Measurements from ENCODE around the gene POLR3F. TPM values are rescaled to one million over a fixed set of nuclear protein-coding genes. Genes with fewer than 3 reads are reported as not detected.

The POLR3F gene
- total and polyA plus RNA-seq, 2 donors (not counting 1 experiment from before 2014, with no cell fraction given) = 2.9 to 13.1 TPM

DNA sequence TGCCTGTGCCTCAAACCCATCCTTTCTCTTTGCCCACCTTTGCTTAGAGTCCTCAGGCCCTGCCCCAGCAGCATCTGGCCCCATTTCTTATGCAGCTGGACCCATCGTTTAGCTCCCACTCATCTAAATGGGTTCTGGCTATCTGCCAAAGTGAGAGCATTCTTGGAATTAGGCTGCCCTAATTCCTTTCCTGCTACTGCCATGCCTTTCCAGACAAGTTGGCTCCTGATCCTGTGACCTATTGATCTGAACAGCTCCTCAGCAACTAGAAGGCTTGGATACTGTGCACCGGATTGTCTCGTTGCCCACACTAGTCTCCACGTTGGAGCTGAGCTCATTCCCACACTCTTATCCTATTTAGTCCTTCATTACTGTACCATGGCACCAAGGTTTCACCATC lies 23.3 kb upstream of the POLR3F start:
- CTCF ChIA-PET = no interaction called here
- Histone ChIP-seq H3K9ac (ENCODE audit: low read length) (no peak overlapping the region), H3K27me3 (replicated peaks in 1 of 4; ENCODE audit: control extremely low read depth in 1 of 4, control insufficient read depth in 3 of 4, insufficient read depth in 4 of 4, low read length in 3 of 4) (no peaks in the 10 kb centered on the region), H2AFZ (ENCODE audit: insufficient read depth, low read depth, low read length, poor library complexity, severe bottlenecking) (no peak overlapping the region), H3K4me3 (ENCODE audit: control extremely low read depth in 1 of 5, extremely low read depth in 1 of 5, insufficient read depth in 1 of 5, low read depth in 2 of 5, low read length in 4 of 5) (no peak overlapping the region), H3K4me1 (ENCODE audit: control insufficient read depth in 2 of 2, insufficient read depth in 2 of 2, low read length in 2 of 2) (no peaks in the 10 kb centered on the region), H3K36me3 (replicated peaks in 1 of 2; ENCODE audit: control extremely low read depth in 1 of 2, control insufficient read depth in 1 of 2, extremely low read depth in 1 of 2, insufficient read depth in 2 of 2, low read length in 1 of 2) (no peaks in the 10 kb centered on the region), H3K27ac (ENCODE audit: low read length in 2 of 2) (no peak overlapping the region), H3K4me2 (replicated peaks; ENCODE audit: low read depth, low read length, poor library complexity, severe bottlenecking) (no peak overlapping the region), H3K79me2 (ENCODE audit: control insufficient read depth, insufficient read depth, low read length) (no peaks in the 10 kb centered on the region), H3K9me3 (ENCODE audit: control extremely low read depth in 1 of 3, control insufficient read depth in 2 of 3, insufficient read depth in 1 of 3, low read length in 2 of 3) (no peaks in the 10 kb centered on the region), H4K20me1 (ENCODE audit: control insufficient read depth, insufficient read depth, low read length, poor library complexity, severe bottlenecking) (no peaks in the 10 kb centered on the region)
- DNase-seq (no peak), ATAC-seq (ENCODE audit: low read depth) (no peak)
- no peaks in the 10 kb centered on the region for H3K9me3 Mint-ChIP-seq (ENCODE audit: insufficient read depth)
- H3K27ac Mint-ChIP-seq = no peak overlapping the region
- no peak overlapping the region for H3K4me3 Mint-ChIP-seq
- POLR2A ChIA-PET = no interaction called here
- intact Hi-C loops (cut with micrococcal nuclease) = no loop called here
- no peaks in the 10 kb centered on the region for H3K4me1 Mint-ChIP-seq
- whole genome bisulfite sequencing (ENCODE audit: insufficient coverage) = 98% methylated on average over 4 of the region's 4 CpGs
- no peaks in the 10 kb centered on the region for H3K27me3 Mint-ChIP-seq
- TF ChIP-seq, protein P1, sequence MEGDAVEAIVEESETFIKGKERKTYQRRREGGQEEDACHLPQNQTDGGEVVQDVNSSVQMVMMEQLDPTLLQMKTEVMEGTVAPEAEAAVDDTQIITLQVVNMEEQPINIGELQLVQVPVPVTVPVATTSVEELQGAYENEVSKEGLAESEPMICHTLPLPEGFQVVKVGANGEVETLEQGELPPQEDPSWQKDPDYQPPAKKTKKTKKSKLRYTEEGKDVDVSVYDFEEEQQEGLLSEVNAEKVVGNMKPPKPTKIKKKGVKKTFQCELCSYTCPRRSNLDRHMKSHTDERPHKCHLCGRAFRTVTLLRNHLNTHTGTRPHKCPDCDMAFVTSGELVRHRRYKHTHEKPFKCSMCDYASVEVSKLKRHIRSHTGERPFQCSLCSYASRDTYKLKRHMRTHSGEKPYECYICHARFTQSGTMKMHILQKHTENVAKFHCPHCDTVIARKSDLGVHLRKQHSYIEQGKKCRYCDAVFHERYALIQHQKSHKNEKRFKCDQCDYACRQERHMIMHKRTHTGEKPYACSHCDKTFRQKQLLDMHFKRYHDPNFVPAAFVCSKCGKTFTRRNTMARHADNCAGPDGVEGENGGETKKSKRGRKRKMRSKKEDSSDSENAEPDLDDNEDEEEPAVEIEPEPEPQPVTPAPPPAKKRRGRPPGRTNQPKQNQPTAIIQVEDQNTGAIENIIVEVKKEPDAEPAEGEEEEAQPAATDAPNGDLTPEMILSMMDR (IDR thresholded peaks at IDR 0.05) = no peak
- TF ChIP-seq EZH2 (IDR thresholded peaks at IDR 0.05; ENCODE audit: borderline replicate concordance, insufficient read depth, low read depth, low read length, poor library complexity, severe bottlenecking) = no peak

DNA sequence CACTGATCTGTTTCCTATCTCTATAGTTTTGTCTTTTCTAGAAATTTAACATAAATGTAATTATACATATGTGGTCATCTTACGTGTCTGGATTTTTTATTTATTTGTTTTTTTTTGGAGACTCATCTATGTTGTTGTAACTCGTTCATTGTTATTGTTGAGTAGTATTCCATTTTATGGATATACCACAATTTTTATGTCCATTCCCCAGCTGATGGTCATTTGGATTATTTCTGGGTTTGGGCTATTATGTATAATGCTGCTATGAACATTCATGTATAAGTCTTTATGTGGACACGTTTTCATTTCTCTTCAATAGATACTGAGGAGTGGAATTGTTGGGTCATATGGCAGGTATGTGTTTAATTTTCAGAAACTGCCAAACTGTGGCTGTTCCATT lies 10.6 kb upstream of the POLR3F start:
- intact Hi-C loops (cut with micrococcal nuclease) = no loop called here
- no peak overlapping the region for H2AFZ ChIP-seq (ENCODE audit: insufficient read depth, low read depth, low read length, poor library complexity, severe bottlenecking)
- Mint-ChIP-seq H3K27ac (no peak overlapping the region), H3K27me3 (no peaks in the 10 kb centered on the region), H3K9me3 (ENCODE audit: insufficient read depth) (peaks cover 6% of the 10 kb centered on the region), H3K4me1 (no peaks in the 10 kb centered on the region), H3K4me3 (no peak overlapping the region)
- no CpG with 5 or more reads among the region's 3 CpGs for WGBS (ENCODE audit: insufficient coverage)
- TF ChIP-seq, protein P1 (IDR thresholded peaks at IDR 0.05) = no peak
- no peak for TF ChIP-seq EZH2 (IDR thresholded peaks at IDR 0.05; ENCODE audit: borderline replicate concordance, insufficient read depth, low read depth, low read length, poor library complexity, severe bottlenecking)
- no peaks in the 10 kb centered on the region for H3K4me1 ChIP-seq (ENCODE audit: control insufficient read depth in 2 of 2, insufficient read depth in 2 of 2, low read length in 2 of 2)
- no peaks in the 10 kb centered on the region for H3K27me3 ChIP-seq (replicated peaks in 1 of 4; ENCODE audit: control extremely low read depth in 1 of 4, control insufficient read depth in 3 of 4, insufficient read depth in 4 of 4, low read length in 3 of 4)
- H3K9me3 ChIP-seq (ENCODE audit: control extremely low read depth in 1 of 3, control insufficient read depth in 2 of 3, insufficient read depth in 1 of 3, low read length in 2 of 3) = peaks cover 0 to 4% (median 0%) of the 10 kb centered on the region in 3 donors
- H3K9ac ChIP-seq (ENCODE audit: low read length) = no peak overlapping the region
- ChIA-PET POLR2A (no interaction called here), CTCF (no interaction called here)
- H3K79me2 ChIP-seq (ENCODE audit: control insufficient read depth, insufficient read depth, low read length) = no peaks in the 10 kb centered on the region
- no peak overlapping the region for H3K4me3 ChIP-seq (ENCODE audit: control extremely low read depth in 1 of 5, extremely low read depth in 1 of 5, insufficient read depth in 1 of 5, low read depth in 2 of 5, low read length in 4 of 5)
- H3K36me3 ChIP-seq (replicated peaks in 1 of 2; ENCODE audit: control extremely low read depth in 1 of 2, control insufficient read depth in 1 of 2, extremely low read depth in 1 of 2, insufficient read depth in 2 of 2, low read length in 1 of 2) = no peaks in the 10 kb centered on the region
- H3K27ac ChIP-seq (ENCODE audit: low read length in 2 of 2) = no peak overlapping the region
- no peak overlapping the region for H3K4me2 ChIP-seq (replicated peaks; ENCODE audit: low read depth, low read length, poor library complexity, severe bottlenecking)
- H4K20me1 ChIP-seq (ENCODE audit: control insufficient read depth, insufficient read depth, low read length, poor library complexity, severe bottlenecking) = no peaks in the 10 kb centered on the region
- DNase-seq = no peak
- no peak for ATAC-seq (ENCODE audit: low read depth)

All from B cell (primary cell).